Superior temporal gyrus (tissue), 1 donor: ENCODE data around the gene TBL1XR1.
"Not testable (repeated sequence)": the region's sequence is repeated elsewhere in the genome, so short reads cannot be mapped to it uniquely, and the experiment has no call there.

Source experiments
- DNase-seq: peaks from one replicate; pipeline ENCODE4 v3.0.0-alpha.2; 2016; ENCODE audit errors: extremely low spot score

The TBL1XR1 gene

GRCh38 chr3:177141899-177142646 lies 55.2 kb downstream of the TBL1XR1 start:
- DNase-seq, result no peak

GRCh38 chr3:177141471-177141870 lies 55.8 kb downstream of the TBL1XR1 start:
- DNase-seq, result no peak

- not testable (repeated sequence) for DNase-seq
Measured at GRCh38 chr3:177139220-177139619, 58.1 kb downstream of the TBL1XR1 start.

- DNase-seq, result no peak
Measured at GRCh38 chr3:177137774-177138705, 59.2 kb downstream of the TBL1XR1 start.

- no peak for DNase-seq
Measured at GRCh38 chr3:177136741-177137140, 60.5 kb downstream of the TBL1XR1 start.

GRCh38 chr3:177135841-177136492 lies 61.3 kb downstream of the TBL1XR1 start:
- DNase-seq, result no peak

GRCh38 chr3:177134816-177135210 lies 62.5 kb downstream of the TBL1XR1 start:
- DNase-seq, result no peak

- DNase-seq, result no peak
Measured at GRCh38 chr3:177133860-177134815, 63.1 kb downstream of the TBL1XR1 start.

GRCh38 chr3:177131927-177132636 lies 65.2 kb downstream of the TBL1XR1 start:
- DNase-seq, result no peak

- DNase-seq, result no peak
Measured at GRCh38 chr3:177127008-177127407, 70.3 kb downstream of the TBL1XR1 start.

- DNase-seq, result no peak
Measured at GRCh38 chr3:177126015-177126773, 71.1 kb downstream of the TBL1XR1 start.

- no peak for DNase-seq
Measured at GRCh38 chr3:177124882-177125281, 72.4 kb downstream of the TBL1XR1 start.

GRCh38 chr3:177123822-177124221 lies 73.5 kb downstream of the TBL1XR1 start:
- DNase-seq, result no peak

GRCh38 chr3:177122183-177122856 lies 75.0 kb downstream of the TBL1XR1 start:
- no peak for DNase-seq

GRCh38 chr3:177119829-177120228 lies 77.5 kb downstream of the TBL1XR1 start:
- DNase-seq, result no peak

GRCh38 chr3:177114253-177114652 lies 83.0 kb downstream of the TBL1XR1 start:
- DNase-seq, result no peak

GRCh38 chr3:177111541-177111949 lies 85.7 kb downstream of the TBL1XR1 start:
- no peak for DNase-seq

GRCh38 chr3:177110895-177111294 lies 86.4 kb downstream of the TBL1XR1 start:
- no peak for DNase-seq

- DNase-seq, result no peak
Measured at GRCh38 chr3:177110386-177110785, 86.9 kb downstream of the TBL1XR1 start.
